IPS-NIHi7 (cell line): ENCODE data around the gene LMF1.
"Not testable (repeated sequence)": the region's sequence is repeated elsewhere in the genome, so short reads cannot be mapped to it uniquely, and the experiment has no call there.

Experiments
- DNase-seq: peaks from one replicate; pipeline ENCODE4 v3.0.0; 2012; ENCODE audit warnings: mixed read lengths; ENCODE audit errors: extremely low spot score

Gene LMF1

GRCh38 chr16:850668-851067 lies 120.1 kb downstream of the LMF1 start:
- no peak for DNase-seq

- no peak for DNase-seq
Observed at GRCh38 chr16:848510-849253, 122.1 kb downstream of the LMF1 start.

- no peak for DNase-seq
Observed at GRCh38 chr16:847681-848445, 122.9 kb downstream of the LMF1 start.

GRCh38 chr16:847151-847550 lies 123.6 kb downstream of the LMF1 start:
- no peak for DNase-seq

GRCh38 chr16:845351-845745 lies 125.4 kb downstream of the LMF1 start:
- DNase-seq: no peak

- no peak for DNase-seq
Observed at GRCh38 chr16:844638-845350, 126.0 kb downstream of the LMF1 start.

GRCh38 chr16:843771-844170 lies 127.0 kb downstream of the LMF1 start:
- DNase-seq: no peak

GRCh38 chr16:842711-843560 lies 127.8 kb downstream of the LMF1 start:
- no peak for DNase-seq

- no peak for DNase-seq
Observed at GRCh38 chr16:842061-842476, 128.7 kb downstream of the LMF1 start.

GRCh38 chr16:841455-842060 lies 129.2 kb downstream of the LMF1 start:
- no peak for DNase-seq

- DNase-seq: no peak
Observed at GRCh38 chr16:840561-841454, 130.0 kb downstream of the LMF1 start.

GRCh38 chr16:839643-840408 lies 131.0 kb downstream of the LMF1 start:
- DNase-seq: no peak

GRCh38 chr16:838741-839140 lies 132.0 kb downstream of the LMF1 start:
- no peak for DNase-seq

- DNase-seq: not testable (repeated sequence)
Observed at GRCh38 chr16:836822-837221, 134.0 kb downstream of the LMF1 start.

- DNase-seq: no peak
Observed at GRCh38 chr16:836221-836620, 134.6 kb downstream of the LMF1 start.

GRCh38 chr16:835373-835772 lies 135.4 kb downstream of the LMF1 start:
- no peak for DNase-seq

- DNase-seq: no peak
Observed at GRCh38 chr16:833411-833810, 137.4 kb downstream of the LMF1 start.

- DNase-seq: no peak
Observed at GRCh38 chr16:832652-833336, 138.0 kb downstream of the LMF1 start.
